NCI-H2171 treated with DMSO at 0.1 percent for 48 hours (cell line): ENCODE results near the gene SH3BP2.
A peak's percentile ranks its signal among the peaks of the same experiment; 100 is the strongest.

Experiments used
- DNase-seq: peaks from one replicate; lab custom pipeline; 2025; lab: John Stamatoyannopoulos, UW

SH3BP2 gene

GRCh38 chr4:2790583-2791517, 2.0 kb upstream of the SH3BP2 start:
- no peak for DNase-seq

DNA sequence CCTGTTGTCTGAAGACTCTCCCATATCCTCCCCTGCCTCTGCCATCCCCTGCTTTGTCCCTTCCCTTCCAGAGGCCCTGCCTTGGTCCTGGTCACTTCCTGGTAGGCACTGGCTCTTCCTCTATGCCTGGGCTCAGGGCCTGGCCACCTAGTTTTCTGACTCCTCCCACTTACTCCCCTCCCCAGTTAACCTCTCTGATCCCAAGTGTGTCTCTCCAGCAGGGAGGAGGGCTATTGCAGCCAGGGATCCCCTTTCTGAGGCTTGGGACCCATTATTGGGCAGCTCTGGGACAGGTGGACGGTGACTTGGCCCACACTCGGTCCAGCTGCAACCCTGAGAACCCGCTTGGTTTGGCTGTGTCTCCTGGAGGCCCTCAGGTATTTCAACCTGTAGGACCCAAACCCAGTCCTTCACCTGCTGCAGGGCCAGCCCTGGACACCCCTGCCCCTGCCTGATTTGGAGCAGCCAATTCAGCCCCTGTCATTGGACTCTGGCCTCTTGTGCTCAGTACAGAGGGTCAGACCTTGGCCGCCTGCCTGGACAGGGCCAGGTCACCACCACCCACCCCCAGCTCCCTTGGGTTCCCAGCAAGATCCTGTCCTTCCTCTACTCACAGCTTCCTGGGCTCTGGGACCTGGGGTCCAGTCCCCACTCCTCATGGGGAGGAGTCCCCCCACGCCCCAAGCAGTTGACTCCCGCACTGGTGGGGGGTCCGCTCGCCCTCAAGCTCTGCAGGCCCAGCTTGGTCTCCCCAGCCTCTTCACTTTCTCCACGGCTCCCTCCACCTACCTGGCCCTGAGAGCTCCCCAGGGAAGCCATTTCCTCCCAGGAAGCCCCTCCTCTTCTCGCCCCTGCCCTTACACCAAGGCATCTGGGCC, 1.1 kb upstream of the SH3BP2 start:
- DNase-seq = no peak

- DNase-seq = no peak
These were observed 532 bp upstream of the SH3BP2 start for GRCh38 chr4:2792396-2792710.

DNA sequence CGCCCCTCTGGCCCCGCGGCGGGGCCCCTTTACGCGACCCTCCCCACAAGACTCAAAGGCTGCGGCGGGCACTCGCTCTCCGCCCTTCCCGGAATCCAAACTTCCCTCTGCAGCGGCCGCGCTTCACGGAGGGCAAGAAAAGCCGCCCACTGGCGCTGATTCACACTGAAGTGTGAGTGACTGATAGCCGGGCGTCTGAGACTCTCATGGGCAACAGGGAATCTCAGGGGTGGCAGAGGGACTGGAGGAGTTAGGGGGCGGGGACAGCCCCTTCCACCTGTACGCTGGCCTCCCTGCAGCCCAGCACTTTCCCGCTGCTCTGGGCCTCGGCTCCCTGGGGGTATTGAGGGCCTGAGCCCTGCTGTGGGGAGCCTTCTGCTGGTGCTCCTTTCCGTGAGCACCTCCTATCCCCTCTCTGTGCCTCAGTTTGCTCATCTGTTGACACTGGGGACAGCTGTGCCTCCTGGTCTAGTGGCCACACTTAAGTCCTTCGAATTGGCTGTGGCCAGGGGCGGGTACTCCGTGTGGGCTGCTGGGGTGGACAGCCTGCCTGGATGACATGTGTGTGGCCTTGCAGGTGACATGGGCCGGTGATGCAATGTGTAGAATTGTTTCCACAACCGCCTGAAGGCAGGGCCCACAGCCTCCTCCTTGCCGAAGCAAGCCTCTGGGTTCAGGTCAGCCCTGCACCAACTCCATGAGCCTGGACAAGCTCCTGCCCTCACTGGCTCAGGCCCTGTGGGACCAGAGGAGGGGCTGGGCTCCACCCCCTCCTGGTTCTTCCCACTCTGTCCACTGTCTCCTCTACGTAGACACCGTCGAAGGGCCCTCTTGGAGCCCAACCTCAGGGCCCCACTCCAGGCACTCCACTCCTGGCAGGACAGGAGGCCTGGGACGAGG, 951 bp downstream of the SH3BP2 start:
- DNase-seq = no peak

DNA sequence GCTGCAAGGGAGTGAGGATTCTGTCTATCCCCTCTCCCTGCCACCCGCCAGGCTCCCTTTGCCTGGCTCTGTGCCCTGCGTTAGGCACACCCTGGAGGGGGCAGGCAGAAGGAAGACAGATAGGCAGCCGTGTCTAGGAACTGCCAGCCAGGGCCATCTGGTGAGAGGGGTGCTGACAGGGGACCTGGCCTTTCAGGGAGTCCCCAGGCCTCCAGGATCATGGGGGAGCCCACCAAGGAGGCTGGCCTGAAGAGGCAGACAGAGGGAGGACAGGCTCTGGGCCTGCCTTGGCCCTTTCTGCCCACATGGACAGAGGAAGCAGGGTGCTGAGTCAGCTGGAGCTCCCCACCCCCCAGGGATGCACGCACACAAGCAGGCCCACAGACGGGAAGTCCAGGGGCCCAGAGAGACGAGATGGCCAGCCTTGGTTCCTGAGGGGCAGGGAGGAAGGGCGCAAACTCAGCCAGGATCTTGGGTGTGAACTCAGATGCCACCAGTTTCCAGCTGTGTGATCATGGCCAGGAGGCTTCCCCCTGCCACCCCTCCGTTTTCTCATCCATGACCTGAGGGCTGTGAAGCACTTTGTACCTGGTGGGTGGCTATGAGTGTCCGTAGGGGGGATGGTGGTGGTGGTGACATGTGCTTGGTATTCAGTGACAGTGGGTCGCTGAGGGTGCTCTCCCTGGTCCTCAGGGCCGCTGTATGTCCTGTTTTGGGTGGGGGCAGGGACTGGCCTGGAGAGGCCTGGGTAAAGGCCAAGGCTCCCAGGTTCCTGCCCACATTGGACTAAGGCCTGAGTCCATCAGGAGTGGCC, 1.8 kb downstream of the SH3BP2 start:
- DNase-seq = peak; percentile 54

- DNase-seq = no peak
These were observed 2.5 kb downstream of the SH3BP2 start for GRCh38 chr4:2795300-2795892.

DNA sequence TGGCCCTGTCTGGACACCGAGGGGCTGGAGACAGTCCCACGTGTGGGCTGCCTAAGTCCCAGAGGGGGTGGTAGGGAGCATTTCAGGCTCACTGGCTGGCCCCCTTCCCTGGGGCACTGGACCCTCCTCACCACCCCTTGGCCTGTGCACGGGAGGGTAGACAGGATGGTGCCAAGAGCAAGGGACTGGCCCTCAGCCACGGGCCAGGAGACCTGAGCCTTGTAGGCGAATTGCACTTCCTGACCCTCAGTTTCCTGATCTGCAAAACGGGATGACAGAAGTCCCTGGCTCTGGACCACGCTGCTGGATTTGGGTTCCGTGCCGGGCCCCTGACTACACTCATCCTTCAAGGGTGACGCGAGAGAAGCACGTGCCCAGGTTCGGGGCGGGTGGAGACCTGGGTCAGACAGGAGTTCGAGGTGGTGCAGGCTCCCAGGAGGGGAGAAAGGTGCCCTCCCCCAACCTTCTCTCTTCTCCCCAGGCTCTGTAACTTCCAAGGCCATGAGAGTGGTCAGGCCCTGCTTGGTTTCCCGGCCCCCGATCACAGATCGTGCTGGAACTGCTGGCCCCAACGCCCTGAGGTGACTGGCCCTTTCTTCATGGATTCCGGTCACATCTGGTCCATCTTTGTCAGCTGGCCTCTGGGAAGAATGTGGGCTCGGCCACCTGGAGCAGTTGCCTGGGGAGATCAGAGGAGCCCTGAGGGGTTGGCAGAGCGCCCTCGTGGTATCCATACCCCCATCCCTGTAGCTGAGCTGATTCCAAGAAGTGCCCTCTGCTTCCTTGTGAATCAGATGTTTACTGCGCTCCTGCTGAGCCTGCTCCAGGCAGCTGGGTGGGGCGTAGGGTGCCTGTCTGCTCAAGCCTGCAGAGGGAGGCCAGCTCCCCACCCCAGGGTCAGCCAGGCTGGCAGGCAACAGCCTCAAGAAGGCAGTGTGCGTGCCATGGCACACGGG, 3.3 kb downstream of the SH3BP2 start:
- DNase-seq = no peak

- no peak for DNase-seq
These were observed 4.1 kb downstream of the SH3BP2 start for GRCh38 chr4:2796849-2797544.

- DNase-seq = peak; percentile 8
These were observed 4.8 kb downstream of the SH3BP2 start for GRCh38 chr4:2797545-2798305.

GRCh38 chr4:2798399-2799223, 5.7 kb downstream of the SH3BP2 start:
- DNase-seq = no peak

DNA sequence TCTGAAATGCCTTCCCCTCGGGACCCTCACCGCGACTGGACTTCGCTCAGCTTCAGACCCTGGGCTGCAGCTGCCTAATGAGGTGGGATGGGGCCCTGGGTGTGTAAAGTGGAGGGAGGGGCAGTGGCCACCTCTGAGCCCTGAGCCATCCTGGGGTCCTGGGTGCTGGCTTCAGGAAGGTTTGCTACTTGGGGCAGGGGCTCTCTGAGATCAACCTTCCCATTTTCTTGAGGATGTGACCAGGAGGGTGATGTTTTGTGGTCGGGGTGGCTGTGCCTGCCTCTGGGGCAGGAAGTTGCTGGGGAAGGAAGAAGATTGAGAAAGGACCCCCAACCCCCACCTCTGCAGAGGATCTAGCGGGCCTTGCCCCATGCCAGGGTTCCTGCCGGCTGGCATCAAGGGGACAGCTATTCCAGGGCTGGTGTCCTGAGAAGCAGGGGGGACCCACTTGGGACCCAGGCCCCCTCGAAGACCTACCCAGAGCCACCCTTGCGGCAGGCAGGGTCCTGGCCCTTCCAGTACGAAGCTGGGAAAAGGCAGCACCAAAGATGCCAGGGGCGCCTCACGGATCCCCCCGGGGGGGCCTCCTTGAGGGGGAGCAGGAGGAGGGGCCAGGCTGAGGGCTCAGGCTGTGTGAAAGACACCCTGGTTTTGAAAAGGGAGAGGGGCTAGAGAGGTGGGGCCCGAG, 6.5 kb downstream of the SH3BP2 start:
- no peak for DNase-seq

DNA sequence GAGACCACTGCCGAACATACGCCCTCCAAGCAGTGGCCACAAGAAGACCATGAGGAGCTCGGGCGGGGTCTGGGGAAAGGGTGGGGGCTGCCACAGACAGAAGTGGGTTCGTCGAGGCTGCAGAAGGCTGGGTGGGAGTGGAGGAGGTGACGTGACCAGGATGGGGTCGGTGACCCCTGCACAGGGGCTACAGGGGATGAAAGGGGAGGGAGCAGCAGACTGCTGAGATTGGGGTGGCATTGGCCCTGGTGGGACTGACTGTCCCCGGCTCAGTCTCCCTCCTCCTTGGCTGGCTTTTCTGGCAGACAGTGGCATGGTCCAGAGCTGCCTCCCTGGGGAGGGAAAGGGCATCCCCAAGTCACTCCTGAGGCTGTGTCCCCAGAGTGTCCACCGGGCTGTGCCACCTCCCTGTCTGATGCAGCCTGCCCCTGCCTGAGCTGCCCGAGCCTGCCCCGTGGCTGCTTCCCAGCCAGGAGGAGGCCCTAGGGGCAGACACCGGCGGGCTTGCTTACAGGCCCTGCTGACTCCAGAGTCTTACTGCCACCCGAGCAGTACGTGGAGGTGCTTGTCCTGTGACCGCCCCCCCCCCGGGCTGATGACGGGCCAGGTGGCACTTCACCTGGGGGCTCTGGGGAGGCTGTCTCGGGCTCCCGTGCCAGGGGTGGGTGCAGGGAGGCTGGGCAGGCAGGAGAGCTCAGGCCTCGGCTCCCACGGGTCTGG, 7.2 kb downstream of the SH3BP2 start:
- DNase-seq = no peak

- DNase-seq = no peak
These were observed 8.1 kb downstream of the SH3BP2 start for GRCh38 chr4:2800691-2801596.

- no peak for DNase-seq
These were observed 10.0 kb downstream of the SH3BP2 start for GRCh38 chr4:2802618-2803531.
